Measurements from ENCODE around the gene TC2N. TPM values are rescaled to one million over a fixed set of nuclear protein-coding genes. Genes with fewer than 3 reads are reported as not detected.

The TC2N gene
- total and polyA plus RNA-seq, 2 donors (not counting 3 experiments of a cell fraction or from before 2014, with no cell fraction given), result 0.40 TPM; not detected in 1

DNA sequence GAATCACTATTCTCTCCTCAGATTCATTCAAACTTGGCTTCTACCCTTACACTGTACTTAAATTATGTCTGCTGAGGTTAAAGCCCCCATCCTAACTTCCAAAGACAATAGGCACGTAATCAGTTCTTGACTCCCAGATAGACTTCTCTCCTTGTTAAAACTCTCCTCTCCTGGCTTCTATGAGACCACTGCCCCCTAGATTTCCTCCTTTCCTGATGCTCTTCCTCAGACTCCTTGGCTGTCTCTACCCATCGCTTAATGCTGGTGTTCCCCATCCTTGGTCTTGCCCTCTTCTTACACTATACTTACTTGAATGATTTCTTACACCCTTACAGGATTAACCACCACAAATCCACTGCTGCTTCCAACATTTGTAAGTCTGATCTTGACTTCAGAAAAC, 32.8 kb downstream of the TC2N start:
- H3K36me3 ChIP-seq (ENCODE audit: control insufficient read depth in 2 of 2, extremely low read depth in 1 of 2, insufficient read depth in 2 of 2, low read length in 2 of 2), result no peaks in the 10 kb centered on the region
- no peaks in the 10 kb centered on the region for H3K4me1 ChIP-seq (ENCODE audit: control insufficient read depth, extremely low read depth, insufficient read depth, low read length)
- H3K27me3 ChIP-seq (ENCODE audit: control insufficient read depth in 2 of 2, insufficient read depth in 2 of 2, low read length in 2 of 2), result peaks cover 22 to 50% of the 10 kb centered on the region in 2 experiments
- H3K9me1 ChIP-seq (replicated peaks; ENCODE audit: control insufficient read depth, extremely low read depth, insufficient read depth, low read length), result no peaks in the 10 kb centered on the region
- H3K4me2 ChIP-seq (ENCODE audit: insufficient read depth, low read length), result no peak overlapping the region
- no TSS peak for BruUV-seq (replicated peaks)
- no peak overlapping the region for H3K9ac ChIP-seq (replicated peaks; ENCODE audit: extremely low read depth, insufficient read depth, low read length)
- H4K20me1 ChIP-seq (replicated peaks; ENCODE audit: control insufficient read depth, extremely low read depth, insufficient read depth, low read length), result no peaks in the 10 kb centered on the region
- no peak overlapping the region for H3K4me3 ChIP-seq (replicated peaks in 1 of 3; ENCODE audit: insufficient read depth in 1 of 3, low read depth in 1 of 3, low read length in 3 of 3)
- ChIA-PET CTCF (no interaction called here), POLR2A (no interaction called here)
- no peak for DNase-seq (ENCODE audit: low read depth, low spot score)
- TF ChIP-seq EZH2 (IDR thresholded peaks at IDR 0.05; ENCODE audit: borderline replicate concordance, low read depth, low read length, severe bottlenecking) (no peak), GATA2 (IDR thresholded peaks at IDR 0.05; ENCODE audit: insufficient read depth, insufficient read length, low read depth, low read length) (no peak), MYC (IDR thresholded peaks at IDR 0.05; ENCODE audit: low read depth, low read length) (no peak), POLR2A (IDR thresholded peaks at IDR 0.05; ENCODE audit: low read depth, low read length) (no peak), FOS (IDR thresholded peaks at IDR 0.05; ENCODE audit: borderline replicate concordance, insufficient read depth, low read length) (no peak), JUN (IDR thresholded peaks at IDR 0.05; ENCODE audit: borderline replicate concordance, insufficient read depth, insufficient read length, low read depth) (no peak), POLR2AphosphoS5 (IDR thresholded peaks at IDR 0.05; ENCODE audit: insufficient read depth, low read depth, low read length) (no peak)
- TF ChIP-seq, protein P1, sequence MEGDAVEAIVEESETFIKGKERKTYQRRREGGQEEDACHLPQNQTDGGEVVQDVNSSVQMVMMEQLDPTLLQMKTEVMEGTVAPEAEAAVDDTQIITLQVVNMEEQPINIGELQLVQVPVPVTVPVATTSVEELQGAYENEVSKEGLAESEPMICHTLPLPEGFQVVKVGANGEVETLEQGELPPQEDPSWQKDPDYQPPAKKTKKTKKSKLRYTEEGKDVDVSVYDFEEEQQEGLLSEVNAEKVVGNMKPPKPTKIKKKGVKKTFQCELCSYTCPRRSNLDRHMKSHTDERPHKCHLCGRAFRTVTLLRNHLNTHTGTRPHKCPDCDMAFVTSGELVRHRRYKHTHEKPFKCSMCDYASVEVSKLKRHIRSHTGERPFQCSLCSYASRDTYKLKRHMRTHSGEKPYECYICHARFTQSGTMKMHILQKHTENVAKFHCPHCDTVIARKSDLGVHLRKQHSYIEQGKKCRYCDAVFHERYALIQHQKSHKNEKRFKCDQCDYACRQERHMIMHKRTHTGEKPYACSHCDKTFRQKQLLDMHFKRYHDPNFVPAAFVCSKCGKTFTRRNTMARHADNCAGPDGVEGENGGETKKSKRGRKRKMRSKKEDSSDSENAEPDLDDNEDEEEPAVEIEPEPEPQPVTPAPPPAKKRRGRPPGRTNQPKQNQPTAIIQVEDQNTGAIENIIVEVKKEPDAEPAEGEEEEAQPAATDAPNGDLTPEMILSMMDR (IDR thresholded peaks at IDR 0.05; ENCODE audit: extremely low read depth in 1 of 2, insufficient read depth in 1 of 2, low read depth in 1 of 2, low read length in 2 of 2), result no peak
- TF ChIP-seq, protein P2, sequence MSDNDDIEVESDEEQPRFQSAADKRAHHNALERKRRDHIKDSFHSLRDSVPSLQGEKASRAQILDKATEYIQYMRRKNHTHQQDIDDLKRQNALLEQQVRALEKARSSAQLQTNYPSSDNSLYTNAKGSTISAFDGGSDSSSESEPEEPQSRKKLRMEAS (IDR thresholded peaks at IDR 0.05; ENCODE audit: insufficient read depth, insufficient read length), result no peak
- no peak overlapping the region for H2AFZ ChIP-seq (ENCODE audit: low read depth, low read length)
- no peaks in the 10 kb centered on the region for H3K9me3 ChIP-seq (replicated peaks; ENCODE audit: control insufficient read depth, insufficient read depth, low read length)
- dilution Hi-C loops (cut with MboI; ENCODE audit: extremely low pct_ligation_motif_present, low sequenced_read_pairs) (no loop called here), intact Hi-C loops (cut with micrococcal nuclease) (no loop called here)
- FAIRE-seq, result no peak
- H3K79me2 ChIP-seq (ENCODE audit: control insufficient read depth, insufficient read depth, low read length), result no peaks in the 10 kb centered on the region
- no peak overlapping the region for H3K27ac ChIP-seq (ENCODE audit: insufficient read depth, low read depth, low read length)

Measured in endothelial cell of umbilical vein (primary cell).